Measurements from ENCODE around the gene USP40. TPM values are rescaled to one million over a fixed set of nuclear protein-coding genes. Genes with fewer than 3 reads are reported as not detected.
A peak's percentile ranks its signal among the peaks of the same experiment; 100 is the strongest.

The USP40 gene
- total and polyA plus RNA-seq, 2 of the 8 experiments (the other 6 are each of a cell fraction or from before 2014, with no cell fraction given), result 12.0 to 15.7 TPM

DNA sequence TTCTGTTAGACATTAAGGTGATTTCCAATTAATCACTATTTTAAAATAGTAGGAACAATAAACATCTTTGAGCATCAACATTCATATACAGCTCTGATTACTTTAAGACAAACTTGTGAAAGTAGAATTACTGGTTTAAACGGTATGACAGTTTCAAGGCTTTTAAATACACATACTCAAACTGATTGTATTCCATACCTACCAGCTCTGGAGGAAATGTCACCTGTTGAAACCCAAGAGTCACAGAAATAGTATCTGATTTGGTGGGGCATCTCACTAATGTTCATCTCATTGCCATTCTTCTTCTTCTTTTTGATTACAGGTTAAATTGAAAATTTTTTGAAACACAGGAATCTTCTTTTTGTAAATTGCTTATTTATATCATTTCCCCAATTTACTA, 36.2 kb downstream of the USP40 start:
- 100% methylated on average over 1 of the region's 1 CpG; no CpG with 5 or more reads in 1 of the 2 experiments for WGBS, 2 experiments (ENCODE audit: extremely low coverage in 1 of 2, insufficient coverage in 1 of 2, insufficient read length in 1 of 2, insufficient replicate concordance in 2 of 2, low coverage in 1 of 2, low lambda C conversion rate in 2 of 2, missing lambda C conversion rate in 1 of 2)
- TF ChIP-seq EP300 (IDR thresholded peaks at IDR 0.05; ENCODE audit: borderline replicate concordance in 1 of 2, low read depth in 2 of 2, low read length in 2 of 2) (no peak), GTF2F1 (IDR thresholded peaks at IDR 0.05; ENCODE audit: borderline replicate concordance, low read depth, low read length) (no peak), PHF8 (conservative IDR thresholded peaks at IDR 0.05; ENCODE audit: low read depth, low read length) (no peak), SRF (IDR thresholded peaks at IDR 0.05; ENCODE audit: low read depth, low read length) (no peak), SP4 (IDR thresholded peaks at IDR 0.05; ENCODE audit: low read length) (no peak), KDM1A (IDR thresholded peaks at IDR 0.05; ENCODE audit: borderline replicate concordance, low read length) (no peak), CREB1 (IDR thresholded peaks at IDR 0.05) (no peak), POU5F1 (IDR thresholded peaks at IDR 0.05; ENCODE audit: low read depth, low read length) (no peak)

More for the DNA sequence above, 36.2 kb downstream of the USP40 start:
- H3K4me2 ChIP-seq (ENCODE audit: insufficient read depth in 1 of 2, low read depth in 2 of 2, low read length in 2 of 2), result no peak overlapping the region
- H2BK12ac ChIP-seq (ENCODE audit: low read depth, low read length), result no peak overlapping the region
- no peaks in the 10 kb centered on the region for H4K20me1 ChIP-seq (replicated peaks in 1 of 2; ENCODE audit: control insufficient read depth in 1 of 2, insufficient read depth in 2 of 2, low read length in 2 of 2)
- ChIA-PET POLR2A (ENCODE audit: partially characterized antibody) (no interaction called here), CTCF (ENCODE audit: partially characterized antibody) (no interaction called here)
- FAIRE-seq (no peak), DNase-seq (ENCODE audit: low read depth in 1 of 2, low spot score in 2 of 2) (no peak)
- no peak overlapping the region for H3K56ac ChIP-seq (replicated peaks; ENCODE audit: insufficient read length, low read depth, low read length)
- H3K27ac ChIP-seq (ENCODE audit: low read depth, low read length), result no peak overlapping the region
- no peaks in the 10 kb centered on the region for H3K79me1 ChIP-seq (ENCODE audit: low read depth, low read length)
- no peak overlapping the region for H2BK20ac ChIP-seq (ENCODE audit: low read length)
- H3K9ac ChIP-seq (replicated peaks in 1 of 4; ENCODE audit: extremely low read depth in 1 of 4, low read depth in 3 of 4, low read length in 3 of 4), result peak overlapping the region in 1 of 4 experiments; percentile 34; a peak in 1 of 7 replicates
- H3K14ac ChIP-seq (ENCODE audit: insufficient read length), result no peak overlapping the region
- H4K5ac ChIP-seq (ENCODE audit: insufficient read length, low read depth, low read length), result no peak overlapping the region
- no peak overlapping the region for H4K91ac ChIP-seq (replicated peaks; ENCODE audit: insufficient read length, low read length)
- H2AK5ac ChIP-seq (ENCODE audit: low read depth, low read length), result no peak overlapping the region
- H2BK15ac ChIP-seq (ENCODE audit: low read length), result no peak overlapping the region
- no peaks in the 10 kb centered on the region for H3K23me2 ChIP-seq (ENCODE audit: low read depth, low read length)
- H3K23ac ChIP-seq (ENCODE audit: insufficient read length), result no peak overlapping the region
- no peak overlapping the region for H2BK120ac ChIP-seq (replicated peaks; ENCODE audit: low read depth, low read length)
- no peaks in the 10 kb centered on the region for H3K27me3 ChIP-seq (replicated peaks in 1 of 4; ENCODE audit: control insufficient read depth in 3 of 4, extremely low read depth in 1 of 4, insufficient read depth in 3 of 4, low read length in 3 of 4)
- H2BK5ac ChIP-seq (ENCODE audit: low read depth, low read length), result no peak overlapping the region
- H3K4me3 ChIP-seq (ENCODE audit: extremely low read depth in 1 of 4, insufficient read depth in 2 of 4, low read depth in 3 of 4, low read length in 4 of 4), result no peak overlapping the region
- H3K4ac ChIP-seq (replicated peaks; ENCODE audit: insufficient read length, low read depth, low read length), result no peak overlapping the region
- no peak overlapping the region for H2AFZ ChIP-seq (ENCODE audit: low read length)
- no peak overlapping the region for H3K18ac ChIP-seq (ENCODE audit: extremely low read depth, low read length)
- H3K9me3 ChIP-seq (ENCODE audit: insufficient read depth in 2 of 2, low read depth in 1 of 2, low read length in 1 of 2), result no peaks in the 10 kb centered on the region
- no peaks in the 10 kb centered on the region for H3K79me2 ChIP-seq (ENCODE audit: control insufficient read depth in 1 of 2, insufficient read depth in 2 of 2, low read length in 2 of 2)
- peaks cover 0 to 3% (median 0%) of the 10 kb centered on the region in 4 experiments; a peak in 1 of 8 replicates for H3K36me3 ChIP-seq (ENCODE audit: control insufficient read depth in 2 of 4, insufficient read depth in 4 of 4, low read length in 3 of 4)
- H4K8ac ChIP-seq (ENCODE audit: extremely low read depth, insufficient read depth, low read length), result no peak overlapping the region
- H3K4me1 ChIP-seq (replicated peaks in 1 of 4; ENCODE audit: control insufficient read depth in 3 of 4, insufficient read depth in 4 of 4, low read length in 3 of 4), result no peaks in the 10 kb centered on the region
